ENCODE measurements around the gene IL4. TPM values are rescaled to one million over a fixed set of nuclear protein-coding genes. Genes with fewer than 3 reads are reported as not detected.
"Not testable (repeated sequence)": the region's sequence is repeated elsewhere in the genome, so short reads cannot be mapped to it uniquely, and the experiment has no call there.

The IL4 gene
- total and polyA plus RNA-seq, 2 experiments from 2014 or later = not detected

DNA sequence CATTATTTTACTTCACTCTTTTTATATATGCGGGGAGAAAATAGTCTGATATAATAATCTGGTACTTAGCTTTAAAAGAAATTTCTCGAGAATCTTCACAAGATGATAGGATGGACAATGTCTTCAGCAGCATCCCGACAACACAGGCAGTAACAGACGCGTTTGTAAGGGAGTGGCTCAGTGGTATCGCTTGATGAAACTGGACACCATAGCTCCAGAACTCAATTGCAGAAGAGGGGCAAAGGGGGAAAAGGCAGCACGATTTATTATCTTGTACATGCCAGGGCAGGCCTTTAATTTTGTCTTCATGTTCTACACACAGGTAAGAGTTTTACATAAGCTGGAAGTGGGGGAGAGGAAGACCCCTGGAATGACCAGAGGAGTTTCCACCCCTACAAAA, 15.7 kb downstream of the IL4 start:
- no peak for DNase-seq (ENCODE audit: low spot score)
- no peaks in the 10 kb centered on the region for H3K4me1 ChIP-seq (ENCODE audit: insufficient read depth)
- 73% methylated on average over 7 of the region's 7 CpGs for WGBS (ENCODE audit: low lambda C conversion rate, missing lambda C conversion rate)

DNA sequence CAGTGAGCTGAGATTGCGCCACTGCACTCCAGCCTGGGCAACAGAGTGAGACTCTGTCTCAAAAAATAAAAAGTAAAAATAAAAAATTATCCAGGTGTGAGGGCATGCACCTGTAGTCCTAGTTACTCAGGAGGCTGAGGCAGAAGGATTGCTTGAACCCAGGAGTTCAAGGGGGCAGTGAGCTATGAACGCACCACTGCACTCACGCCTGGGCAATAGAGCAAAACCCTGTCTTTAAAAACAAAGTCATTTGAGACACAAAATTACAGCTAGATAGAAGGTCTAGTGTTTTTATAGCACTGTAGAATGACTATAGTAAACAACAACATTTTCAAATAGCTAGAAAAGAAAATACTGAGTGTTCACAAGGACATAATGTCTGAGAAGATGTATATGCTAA, 16.4 kb downstream of the IL4 start:
- Histone ChIP-seq H4K20me1 (ENCODE audit: insufficient read depth, poor library complexity, severe bottlenecking) (no peaks in the 10 kb centered on the region), H3K9me2 (replicated peaks; ENCODE audit: insufficient read depth) (no peaks in the 10 kb centered on the region), H3K4me3 (no peak overlapping the region), H3K27me3 (no peaks in the 10 kb centered on the region), H3K27ac (no peak overlapping the region), H2AFZ (no peak overlapping the region), H3K9me3 (ENCODE audit: low read depth) (no peaks in the 10 kb centered on the region), H3K36me3 (replicated peaks; ENCODE audit: insufficient read depth, low read depth) (no peaks in the 10 kb centered on the region), H3K4me1 (ENCODE audit: insufficient read depth) (no peaks in the 10 kb centered on the region), H3K79me2 (no peaks in the 10 kb centered on the region), H3K4me2 (no peak overlapping the region)
- no peak for DNase-seq (ENCODE audit: low spot score)
- TF ChIP-seq EZH2phosphoT487 (IDR thresholded peaks at IDR 0.05; ENCODE audit: low read depth, severe bottlenecking, unreplicated experiment) = no peak
- TF ChIP-seq EZH2 (IDR thresholded peaks at IDR 0.05; ENCODE audit: borderline replicate concordance) = no peak
- TF ChIP-seq, protein P1, sequence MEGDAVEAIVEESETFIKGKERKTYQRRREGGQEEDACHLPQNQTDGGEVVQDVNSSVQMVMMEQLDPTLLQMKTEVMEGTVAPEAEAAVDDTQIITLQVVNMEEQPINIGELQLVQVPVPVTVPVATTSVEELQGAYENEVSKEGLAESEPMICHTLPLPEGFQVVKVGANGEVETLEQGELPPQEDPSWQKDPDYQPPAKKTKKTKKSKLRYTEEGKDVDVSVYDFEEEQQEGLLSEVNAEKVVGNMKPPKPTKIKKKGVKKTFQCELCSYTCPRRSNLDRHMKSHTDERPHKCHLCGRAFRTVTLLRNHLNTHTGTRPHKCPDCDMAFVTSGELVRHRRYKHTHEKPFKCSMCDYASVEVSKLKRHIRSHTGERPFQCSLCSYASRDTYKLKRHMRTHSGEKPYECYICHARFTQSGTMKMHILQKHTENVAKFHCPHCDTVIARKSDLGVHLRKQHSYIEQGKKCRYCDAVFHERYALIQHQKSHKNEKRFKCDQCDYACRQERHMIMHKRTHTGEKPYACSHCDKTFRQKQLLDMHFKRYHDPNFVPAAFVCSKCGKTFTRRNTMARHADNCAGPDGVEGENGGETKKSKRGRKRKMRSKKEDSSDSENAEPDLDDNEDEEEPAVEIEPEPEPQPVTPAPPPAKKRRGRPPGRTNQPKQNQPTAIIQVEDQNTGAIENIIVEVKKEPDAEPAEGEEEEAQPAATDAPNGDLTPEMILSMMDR (IDR thresholded peaks at IDR 0.05; ENCODE audit: poor library complexity) = no peak
- WGBS (ENCODE audit: low lambda C conversion rate, missing lambda C conversion rate) = 96% methylated on average over 3 of the region's 3 CpGs

More for the DNA sequence above, 15.7 kb downstream of the IL4 start:
- no peak overlapping the region for H3K4me3 ChIP-seq
- H2AFZ ChIP-seq = no peak overlapping the region
- H3K27ac ChIP-seq = no peak overlapping the region
- H4K20me1 ChIP-seq (ENCODE audit: insufficient read depth, poor library complexity, severe bottlenecking) = no peaks in the 10 kb centered on the region
- H3K9me3 ChIP-seq (ENCODE audit: low read depth) = no peaks in the 10 kb centered on the region
- no peaks in the 10 kb centered on the region for H3K27me3 ChIP-seq
- no peak overlapping the region for H3K4me2 ChIP-seq
- no peaks in the 10 kb centered on the region for H3K79me2 ChIP-seq
- no peaks in the 10 kb centered on the region for H3K36me3 ChIP-seq (replicated peaks; ENCODE audit: insufficient read depth, low read depth)
- no peaks in the 10 kb centered on the region for H3K9me2 ChIP-seq (replicated peaks; ENCODE audit: insufficient read depth)
- TF ChIP-seq EZH2 (IDR thresholded peaks at IDR 0.05; ENCODE audit: borderline replicate concordance) (no peak), EZH2phosphoT487 (IDR thresholded peaks at IDR 0.05; ENCODE audit: low read depth, severe bottlenecking, unreplicated experiment) (no peak)
- TF ChIP-seq, protein P1 (IDR thresholded peaks at IDR 0.05; ENCODE audit: poor library complexity) = no peak

DNA sequence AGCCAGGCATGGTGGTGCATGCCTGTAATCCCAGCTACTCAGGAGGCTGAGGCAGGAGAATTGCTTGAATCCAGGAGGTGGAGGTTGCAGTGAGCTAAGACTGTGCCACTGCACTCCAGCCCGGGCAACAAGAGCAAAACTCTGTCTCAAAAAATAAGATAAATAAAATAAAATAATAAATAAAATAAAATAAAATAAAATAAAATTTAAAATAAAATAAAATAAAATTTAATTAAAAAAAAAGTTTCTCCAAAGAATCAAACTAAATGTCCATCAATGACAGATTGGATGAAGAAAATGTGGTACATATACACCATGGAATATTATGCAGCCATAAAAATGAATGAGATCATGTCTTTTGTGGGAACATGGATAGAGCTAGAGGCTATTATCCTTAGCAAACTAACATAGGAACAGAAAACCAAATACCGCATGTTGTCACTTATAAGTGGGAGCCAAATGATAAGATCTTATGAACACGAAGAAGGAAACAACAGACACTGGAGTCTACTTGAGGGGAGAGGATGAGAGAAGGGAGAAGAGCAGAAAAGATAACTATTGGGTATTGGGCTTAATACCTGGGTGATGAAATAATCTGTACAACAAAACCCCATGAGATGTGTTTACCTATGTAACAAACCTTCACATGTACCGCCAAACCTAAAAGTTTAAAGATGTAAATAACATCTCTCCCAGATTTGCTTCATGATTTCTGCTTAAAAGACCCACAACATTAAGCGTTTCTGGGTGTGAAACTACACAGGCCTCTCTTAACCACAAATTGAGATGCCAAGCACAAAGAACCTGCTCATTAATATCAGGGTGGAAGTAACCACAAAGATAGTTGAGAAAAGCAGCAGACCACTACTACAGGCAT, 18.2 kb downstream of the IL4 start:
- H4K20me1 ChIP-seq (ENCODE audit: insufficient read depth, poor library complexity, severe bottlenecking); H3K36me3 ChIP-seq (replicated peaks; ENCODE audit: insufficient read depth, low read depth); H3K27ac ChIP-seq; H3K9me2 ChIP-seq (replicated peaks; ENCODE audit: insufficient read depth); H3K27me3 ChIP-seq; H3K4me3 ChIP-seq; DNase-seq (ENCODE audit: low spot score); H3K4me2 ChIP-seq; H2AFZ ChIP-seq; H3K9me3 ChIP-seq (ENCODE audit: low read depth); H3K4me1 ChIP-seq (ENCODE audit: insufficient read depth); H3K79me2 ChIP-seq: not testable (repeated sequence)
- WGBS (ENCODE audit: low lambda C conversion rate, missing lambda C conversion rate) = 77% methylated on average over 5 of the region's 5 CpGs

DNA sequence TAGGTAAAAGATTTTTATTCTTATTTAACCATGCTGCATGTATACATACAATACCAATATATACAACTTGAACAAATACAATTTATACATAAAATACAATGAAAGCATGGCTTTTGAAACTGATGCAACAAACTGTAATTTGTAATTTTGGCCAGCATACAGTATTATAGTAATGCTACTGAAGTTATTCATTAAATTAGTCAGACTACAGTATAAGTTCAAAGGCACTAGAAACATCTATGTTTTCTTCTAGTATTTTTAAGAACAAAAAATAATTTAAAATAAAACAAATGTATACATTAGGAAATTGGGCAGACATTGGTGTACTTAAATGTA, 18.8 kb downstream of the IL4 start:
- DNase-seq (ENCODE audit: low spot score) = no peak
- no peaks in the 10 kb centered on the region for H3K79me2 ChIP-seq
- no peaks in the 10 kb centered on the region for H3K4me1 ChIP-seq (ENCODE audit: insufficient read depth)
- no peak overlapping the region for H3K4me2 ChIP-seq
- no peaks in the 10 kb centered on the region for H3K9me2 ChIP-seq (replicated peaks; ENCODE audit: insufficient read depth)
- no peak overlapping the region for H3K27ac ChIP-seq
- TF ChIP-seq EZH2phosphoT487 (IDR thresholded peaks at IDR 0.05; ENCODE audit: low read depth, severe bottlenecking, unreplicated experiment) (no peak), EZH2 (IDR thresholded peaks at IDR 0.05; ENCODE audit: borderline replicate concordance) (no peak)
- TF ChIP-seq, protein P1 (IDR thresholded peaks at IDR 0.05; ENCODE audit: poor library complexity) = no peak
- H3K9me3 ChIP-seq (ENCODE audit: low read depth) = no peaks in the 10 kb centered on the region
- no peaks in the 10 kb centered on the region for H4K20me1 ChIP-seq (ENCODE audit: insufficient read depth, poor library complexity, severe bottlenecking)
- no peak overlapping the region for H2AFZ ChIP-seq
- no peak overlapping the region for H3K4me3 ChIP-seq
- H3K36me3 ChIP-seq (replicated peaks; ENCODE audit: insufficient read depth, low read depth) = no peaks in the 10 kb centered on the region
- no peaks in the 10 kb centered on the region for H3K27me3 ChIP-seq

All from hepatocyte (in vitro differentiated cells).